Measurements from ENCODE around the gene PPP6R2.

Gene PPP6R2, protein sequence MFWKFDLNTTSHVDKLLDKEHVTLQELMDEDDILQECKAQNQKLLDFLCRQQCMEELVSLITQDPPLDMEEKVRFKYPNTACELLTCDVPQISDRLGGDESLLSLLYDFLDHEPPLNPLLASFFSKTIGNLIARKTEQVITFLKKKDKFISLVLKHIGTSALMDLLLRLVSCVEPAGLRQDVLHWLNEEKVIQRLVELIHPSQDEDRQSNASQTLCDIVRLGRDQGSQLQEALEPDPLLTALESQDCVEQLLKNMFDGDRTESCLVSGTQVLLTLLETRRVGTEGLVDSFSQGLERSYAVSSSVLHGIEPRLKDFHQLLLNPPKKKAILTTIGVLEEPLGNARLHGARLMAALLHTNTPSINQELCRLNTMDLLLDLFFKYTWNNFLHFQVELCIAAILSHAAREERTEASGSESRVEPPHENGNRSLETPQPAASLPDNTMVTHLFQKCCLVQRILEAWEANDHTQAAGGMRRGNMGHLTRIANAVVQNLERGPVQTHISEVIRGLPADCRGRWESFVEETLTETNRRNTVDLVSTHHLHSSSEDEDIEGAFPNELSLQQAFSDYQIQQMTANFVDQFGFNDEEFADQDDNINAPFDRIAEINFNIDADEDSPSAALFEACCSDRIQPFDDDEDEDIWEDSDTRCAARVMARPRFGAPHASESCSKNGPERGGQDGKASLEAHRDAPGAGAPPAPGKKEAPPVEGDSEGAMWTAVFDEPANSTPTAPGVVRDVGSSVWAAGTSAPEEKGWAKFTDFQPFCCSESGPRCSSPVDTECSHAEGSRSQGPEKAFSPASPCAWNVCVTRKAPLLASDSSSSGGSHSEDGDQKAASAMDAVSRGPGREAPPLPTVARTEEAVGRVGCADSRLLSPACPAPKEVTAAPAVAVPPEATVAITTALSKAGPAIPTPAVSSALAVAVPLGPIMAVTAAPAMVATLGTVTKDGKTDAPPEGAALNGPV

DNA sequence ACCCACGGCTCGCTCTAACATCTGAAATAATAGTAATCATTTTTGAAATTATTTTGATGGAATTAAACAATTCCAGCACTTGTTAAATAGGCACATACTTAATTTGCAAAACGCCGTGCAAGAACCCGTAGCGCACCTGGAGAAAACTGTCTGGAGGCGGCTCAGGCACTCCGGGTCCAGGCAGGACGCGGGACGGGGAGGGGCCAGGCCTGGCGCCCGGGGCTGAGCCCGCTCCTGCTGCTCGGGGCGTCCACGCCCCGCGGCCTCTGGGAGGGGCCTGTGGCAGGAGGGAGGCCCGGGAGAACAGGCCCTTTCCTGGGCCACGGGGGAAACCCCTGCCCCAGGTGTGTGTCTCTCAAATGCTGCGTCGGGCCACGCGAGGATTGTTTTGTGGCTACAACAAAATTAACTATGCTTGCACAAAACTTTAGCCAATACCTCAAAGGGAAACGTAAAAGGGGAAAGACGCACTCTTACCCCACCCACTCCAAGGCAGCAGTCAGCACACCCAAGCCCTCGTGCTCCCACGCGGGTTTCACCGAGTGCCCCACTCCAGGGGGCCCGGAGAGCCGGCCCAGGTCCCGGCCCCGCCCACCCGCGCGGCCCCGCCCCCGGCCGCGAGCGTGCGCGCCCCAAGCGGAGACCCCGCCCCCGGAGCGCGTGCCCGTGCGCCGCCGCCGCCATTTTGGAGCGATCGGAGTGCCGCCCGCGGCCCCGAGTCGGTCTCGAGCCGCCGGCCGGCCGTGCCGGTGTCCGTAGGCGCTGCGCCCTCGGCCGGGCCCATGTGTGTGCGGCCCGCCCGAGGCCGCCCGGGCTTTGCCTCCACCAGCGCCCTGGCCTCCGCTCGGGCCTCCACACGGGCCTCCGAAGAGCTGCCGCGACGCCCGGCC, at the start of gene PPP6R2:
Gene PPP6R2 (plus strand): TSS at position 677 of the 890 bp plus-strand sequence. CDS start 50,582 bp downstream, outside the sequence.
- Histone ChIP-seq H3K4me3 (ENCODE audit: low read depth, low read length, poor library complexity, severe bottlenecking) (peak within 1 kb of the TSS; percentile 99), H3K36me3 (ENCODE audit: insufficient read depth, low read length) (peaks cover 15% of the 10 kb centered on the region; the same call in 1 of the 2 replicates), H3K9me2 (ENCODE audit: low read depth, low read length) (no peaks in the 10 kb centered on the region), H3K27me3 (ENCODE audit: insufficient read depth, low read length) (no peaks in the 10 kb centered on the region), H3K9me3 (ENCODE audit: low read length) (no peaks in the 10 kb centered on the region), H3K4me2 (ENCODE audit: low read length) (peak within 1 kb of the TSS; percentile 100), H3F3A (ENCODE audit: insufficient read depth, low read length) (peaks cover 5% of the 10 kb centered on the region; the same call in 1 of the 2 replicates), H3K79me2 (ENCODE audit: insufficient read depth, low read length) (peaks cover 17% of the 10 kb centered on the region), H3K4me1 (ENCODE audit: insufficient read depth, low read length, severe bottlenecking) (peaks cover 20% of the 10 kb centered on the region), H4K20me1 (ENCODE audit: insufficient read depth, low read length) (no peaks in the 10 kb centered on the region), H2AFZ (ENCODE audit: low read length) (peak within 1 kb of the TSS; percentile 79; the same call in 1 of the 2 replicates), H3K9ac (ENCODE audit: low read length) (peak within 1 kb of the TSS; percentile 99), H3K27ac (ENCODE audit: low read depth, low read length, poor library complexity, severe bottlenecking) (peak within 1 kb of the TSS; percentile 89)
- no peak for TF ChIP-seq EZH2 (IDR thresholded peaks at IDR 0.05; ENCODE audit: borderline replicate concordance, low read length)
- TF ChIP-seq, protein P1, sequence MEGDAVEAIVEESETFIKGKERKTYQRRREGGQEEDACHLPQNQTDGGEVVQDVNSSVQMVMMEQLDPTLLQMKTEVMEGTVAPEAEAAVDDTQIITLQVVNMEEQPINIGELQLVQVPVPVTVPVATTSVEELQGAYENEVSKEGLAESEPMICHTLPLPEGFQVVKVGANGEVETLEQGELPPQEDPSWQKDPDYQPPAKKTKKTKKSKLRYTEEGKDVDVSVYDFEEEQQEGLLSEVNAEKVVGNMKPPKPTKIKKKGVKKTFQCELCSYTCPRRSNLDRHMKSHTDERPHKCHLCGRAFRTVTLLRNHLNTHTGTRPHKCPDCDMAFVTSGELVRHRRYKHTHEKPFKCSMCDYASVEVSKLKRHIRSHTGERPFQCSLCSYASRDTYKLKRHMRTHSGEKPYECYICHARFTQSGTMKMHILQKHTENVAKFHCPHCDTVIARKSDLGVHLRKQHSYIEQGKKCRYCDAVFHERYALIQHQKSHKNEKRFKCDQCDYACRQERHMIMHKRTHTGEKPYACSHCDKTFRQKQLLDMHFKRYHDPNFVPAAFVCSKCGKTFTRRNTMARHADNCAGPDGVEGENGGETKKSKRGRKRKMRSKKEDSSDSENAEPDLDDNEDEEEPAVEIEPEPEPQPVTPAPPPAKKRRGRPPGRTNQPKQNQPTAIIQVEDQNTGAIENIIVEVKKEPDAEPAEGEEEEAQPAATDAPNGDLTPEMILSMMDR (IDR thresholded peaks at IDR 0.05; ENCODE audit: low read length): no peak; the same call in 1 of the 2 replicates

DNA sequence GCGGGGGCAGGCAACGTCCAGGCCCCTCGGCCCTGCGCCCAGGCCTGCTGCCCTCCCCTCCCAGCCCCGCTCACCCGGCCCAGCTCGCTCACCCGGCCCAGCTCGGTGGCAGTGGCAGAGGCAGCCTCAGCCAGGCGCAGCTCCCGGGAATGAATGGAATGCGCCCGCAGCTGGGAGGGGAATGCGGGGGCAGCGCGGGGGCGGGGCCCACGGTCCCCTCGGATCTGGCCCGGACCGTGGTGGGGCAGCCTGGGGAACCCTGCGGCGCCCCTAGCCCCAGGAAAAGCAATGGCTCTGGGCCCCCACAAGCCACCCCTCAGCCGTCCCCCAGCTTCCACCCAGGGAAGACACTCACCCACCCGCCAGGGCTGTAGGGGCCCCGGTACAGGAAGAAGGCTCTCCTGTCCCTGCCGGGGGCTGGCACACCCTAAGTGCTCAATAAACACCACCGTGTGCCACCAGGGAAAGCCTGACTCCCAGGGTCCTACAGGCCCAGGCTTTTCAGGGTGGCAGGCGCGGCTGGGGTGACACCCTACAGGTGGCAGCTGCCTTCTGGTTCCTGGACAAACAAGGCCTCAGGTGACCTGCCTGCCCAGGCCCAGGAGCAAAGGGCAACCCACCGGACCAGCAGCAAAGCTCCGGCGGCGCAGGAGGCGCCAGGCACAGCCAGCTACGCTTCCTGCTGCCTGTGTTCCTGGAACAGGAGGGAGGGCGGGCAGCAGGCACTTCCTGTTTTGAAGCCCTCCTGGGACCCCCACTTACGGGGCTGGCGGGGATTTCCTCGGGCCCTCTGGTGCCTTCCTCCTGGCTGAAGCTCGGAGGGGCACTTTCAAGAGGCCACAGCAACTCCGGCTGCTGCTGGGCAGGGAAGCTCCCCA, 49.4 kb upstream of the PPP6R2 start:
- Histone ChIP-seq H3K27ac (ENCODE audit: low read depth, low read length, poor library complexity, severe bottlenecking) (no peak overlapping the region), H3F3A (ENCODE audit: insufficient read depth, low read length) (0 out of 2 replicates have a peak, but pooled peaks cover 3% of the 10 kb centered on the region), H3K36me3 (ENCODE audit: insufficient read depth, low read length) (no peaks in the 10 kb centered on the region), H3K79me2 (ENCODE audit: insufficient read depth, low read length) (no peaks in the 10 kb centered on the region), H3K9me3 (ENCODE audit: low read length) (no peaks in the 10 kb centered on the region), H3K4me1 (ENCODE audit: insufficient read depth, low read length, severe bottlenecking) (peaks cover 19% of the 10 kb centered on the region), H2AFZ (ENCODE audit: low read length) (no peak overlapping the region), H3K27me3 (ENCODE audit: insufficient read depth, low read length) (peaks cover 19% of the 10 kb centered on the region), H4K20me1 (ENCODE audit: insufficient read depth, low read length) (no peaks in the 10 kb centered on the region), H3K9me2 (ENCODE audit: low read depth, low read length) (no peaks in the 10 kb centered on the region), H3K4me3 (ENCODE audit: low read depth, low read length, poor library complexity, severe bottlenecking) (no peak overlapping the region), H3K4me2 (ENCODE audit: low read length) (no peak overlapping the region), H3K9ac (ENCODE audit: low read length) (no peak overlapping the region)
- TF ChIP-seq EZH2 (IDR thresholded peaks at IDR 0.05; ENCODE audit: borderline replicate concordance, low read length): no peak
- TF ChIP-seq, protein P1 (IDR thresholded peaks at IDR 0.05; ENCODE audit: low read length): no peak

Data from OCI-LY1 (cell line).